ENCODE data around the gene FLYWCH2. TPM values are rescaled to one million over a fixed set of nuclear protein-coding genes. Genes with fewer than 3 reads are reported as not detected.

FLYWCH2 gene, protein sequence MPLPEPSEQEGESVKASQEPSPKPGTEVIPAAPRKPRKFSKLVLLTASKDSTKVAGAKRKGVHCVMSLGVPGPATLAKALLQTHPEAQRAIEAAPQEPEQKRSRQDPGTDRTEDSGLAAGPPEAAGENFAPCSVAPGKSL
- 47.1 and 62.5 TPM in 2 replicates for total RNA-seq

DNA sequence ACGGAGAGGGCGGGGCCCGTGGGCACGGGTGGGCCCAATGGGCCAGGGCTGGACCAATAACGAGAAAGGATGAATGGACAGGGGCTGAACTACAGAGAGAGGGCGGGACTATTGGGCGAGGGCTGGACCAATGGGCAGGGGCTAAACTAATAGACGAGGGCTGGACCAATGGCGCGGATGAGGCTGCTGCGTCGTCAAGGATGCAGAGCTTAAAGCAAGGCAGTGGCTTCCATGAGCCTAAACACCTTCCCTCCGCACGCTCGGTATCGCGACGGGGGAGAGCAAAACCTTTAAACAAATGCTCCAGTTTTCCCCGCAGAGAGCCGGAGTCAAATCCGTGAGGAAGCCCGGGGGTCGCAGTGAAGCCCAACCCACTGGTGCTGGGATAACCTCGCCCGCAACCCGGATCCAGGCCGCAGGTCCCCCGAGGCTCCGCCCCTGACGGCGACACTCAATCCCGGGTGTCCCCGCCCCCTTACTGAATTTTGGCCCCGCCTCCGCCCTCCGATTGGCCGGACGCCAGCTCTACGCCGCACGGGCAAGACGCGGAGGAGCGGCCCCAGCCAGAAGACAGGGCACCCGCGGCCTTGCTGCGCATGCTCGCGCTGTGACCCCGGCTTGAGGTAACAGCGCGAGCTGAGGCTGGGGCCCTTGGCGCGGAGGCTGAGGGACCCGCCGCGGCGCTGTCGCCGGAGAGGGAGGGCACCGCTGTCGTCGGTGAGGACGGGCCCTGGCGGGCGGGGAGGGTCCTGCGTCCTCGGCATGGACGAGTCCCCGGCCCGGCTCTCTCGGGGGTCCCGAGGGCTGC, at the start of gene FLYWCH2:
Gene FLYWCH2, plus strand, starts transcription at position 566 of the 808 bp plus-strand sequence. CDS start 13,235 bp downstream, outside the sequence.
- H3K4me3 ChIP-seq (ENCODE audit: low read depth, low read length): peak within 1 kb of the TSS; percentile 89
- DNase-seq (ENCODE audit: low read depth): peak; percentile 99
- TF ChIP-seq, protein P1, sequence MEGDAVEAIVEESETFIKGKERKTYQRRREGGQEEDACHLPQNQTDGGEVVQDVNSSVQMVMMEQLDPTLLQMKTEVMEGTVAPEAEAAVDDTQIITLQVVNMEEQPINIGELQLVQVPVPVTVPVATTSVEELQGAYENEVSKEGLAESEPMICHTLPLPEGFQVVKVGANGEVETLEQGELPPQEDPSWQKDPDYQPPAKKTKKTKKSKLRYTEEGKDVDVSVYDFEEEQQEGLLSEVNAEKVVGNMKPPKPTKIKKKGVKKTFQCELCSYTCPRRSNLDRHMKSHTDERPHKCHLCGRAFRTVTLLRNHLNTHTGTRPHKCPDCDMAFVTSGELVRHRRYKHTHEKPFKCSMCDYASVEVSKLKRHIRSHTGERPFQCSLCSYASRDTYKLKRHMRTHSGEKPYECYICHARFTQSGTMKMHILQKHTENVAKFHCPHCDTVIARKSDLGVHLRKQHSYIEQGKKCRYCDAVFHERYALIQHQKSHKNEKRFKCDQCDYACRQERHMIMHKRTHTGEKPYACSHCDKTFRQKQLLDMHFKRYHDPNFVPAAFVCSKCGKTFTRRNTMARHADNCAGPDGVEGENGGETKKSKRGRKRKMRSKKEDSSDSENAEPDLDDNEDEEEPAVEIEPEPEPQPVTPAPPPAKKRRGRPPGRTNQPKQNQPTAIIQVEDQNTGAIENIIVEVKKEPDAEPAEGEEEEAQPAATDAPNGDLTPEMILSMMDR (IDR thresholded peaks at IDR 0.05; ENCODE audit: insufficient read depth, low read depth, low read length): no peak

DNA sequence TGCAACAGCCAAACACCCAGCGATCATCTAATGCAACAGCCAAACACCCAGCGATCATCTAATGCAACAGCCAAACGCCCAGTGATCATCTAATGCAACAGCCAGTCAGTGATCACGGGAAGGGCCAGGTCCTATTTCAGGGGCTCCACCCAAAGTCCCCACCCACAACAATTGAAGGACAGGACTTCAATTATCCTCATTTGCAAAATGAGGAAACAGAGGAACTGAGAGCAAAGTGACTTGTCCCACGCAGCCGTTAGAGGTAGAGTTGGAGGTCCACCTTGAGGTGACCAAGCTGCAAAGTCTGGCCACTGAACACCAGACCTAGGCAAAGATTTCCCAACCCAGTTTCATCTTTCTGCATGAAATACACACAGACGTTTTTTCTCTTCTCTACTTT, 49.2 kb upstream of the FLYWCH2 start:
- no peak overlapping the region for H3K4me3 ChIP-seq (ENCODE audit: low read depth, low read length)
- TF ChIP-seq, protein P1 (IDR thresholded peaks at IDR 0.05; ENCODE audit: insufficient read depth, low read depth, low read length): no peak
- DNase-seq (ENCODE audit: low read depth): no peak

DNA sequence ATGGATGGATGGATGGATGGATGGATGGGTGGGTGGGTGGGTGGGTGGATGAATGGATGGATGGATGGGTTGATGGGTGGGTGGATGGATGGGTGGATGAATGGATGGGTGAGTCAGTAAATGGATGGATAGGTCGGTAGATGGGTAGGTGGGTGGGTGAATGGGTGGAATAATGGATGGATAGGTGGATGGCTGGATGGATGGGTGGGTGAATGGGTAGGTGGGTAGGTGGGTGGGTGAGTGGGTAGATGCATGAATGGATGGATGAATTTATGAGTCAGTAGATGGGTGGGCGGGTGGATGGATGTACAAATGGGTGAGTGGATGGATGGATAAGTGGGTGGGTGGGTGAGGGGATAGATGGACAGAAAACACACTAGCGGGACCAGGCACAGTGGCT, 48.0 kb upstream of the FLYWCH2 start:
- H3K4me3 ChIP-seq (ENCODE audit: low read depth, low read length): no peak overlapping the region
- DNase-seq (ENCODE audit: low read depth): no peak
- TF ChIP-seq, protein P1 (IDR thresholded peaks at IDR 0.05; ENCODE audit: insufficient read depth, low read depth, low read length): no peak

DNA sequence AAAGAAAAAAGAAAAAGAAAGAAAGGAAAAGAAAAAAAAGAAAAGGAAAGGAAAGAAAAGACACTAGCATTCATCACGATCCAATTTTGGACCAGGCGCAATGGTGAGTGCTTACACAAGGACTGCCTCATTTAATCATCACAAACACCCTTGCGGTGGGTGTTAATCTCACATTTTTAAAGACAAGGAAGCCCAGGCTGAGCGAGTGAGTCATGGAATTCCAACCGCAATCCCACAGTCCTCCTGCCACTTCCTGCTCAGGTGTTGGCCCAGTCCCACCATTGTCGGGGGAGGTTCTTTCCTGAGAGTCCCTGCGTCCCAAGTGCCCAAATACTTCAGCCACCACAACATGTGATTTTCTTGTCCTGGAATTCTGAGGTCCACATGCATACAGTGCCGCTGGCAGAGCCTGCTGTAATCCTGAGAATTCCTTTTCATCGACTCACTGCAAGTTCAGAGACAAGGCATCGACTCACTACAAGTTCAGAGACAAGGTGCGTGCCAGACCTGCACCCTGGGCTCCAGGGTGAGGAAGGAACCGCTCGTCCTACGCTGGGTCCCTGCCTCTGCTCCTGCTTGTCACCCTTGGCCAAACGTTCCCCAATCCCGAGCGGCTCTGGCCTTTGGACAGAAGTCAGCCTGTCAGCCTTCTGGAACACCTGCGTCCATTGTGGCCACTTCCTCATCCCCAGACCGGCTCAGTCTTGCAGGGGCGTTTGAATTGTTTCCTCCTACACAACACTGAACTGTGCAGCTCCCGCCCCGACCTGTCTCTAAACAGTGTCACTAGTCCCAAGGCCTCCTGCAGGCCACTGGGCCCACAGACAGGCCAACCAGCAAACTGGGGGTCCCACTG, 47.1 kb upstream of the FLYWCH2 start:
- no peak overlapping the region for H3K4me3 ChIP-seq (ENCODE audit: low read depth, low read length)
- peak; percentile 94 for DNase-seq (ENCODE audit: low read depth)
- TF ChIP-seq, protein P1 (IDR thresholded peaks at IDR 0.05; ENCODE audit: insufficient read depth, low read depth, low read length): no peak

DNA sequence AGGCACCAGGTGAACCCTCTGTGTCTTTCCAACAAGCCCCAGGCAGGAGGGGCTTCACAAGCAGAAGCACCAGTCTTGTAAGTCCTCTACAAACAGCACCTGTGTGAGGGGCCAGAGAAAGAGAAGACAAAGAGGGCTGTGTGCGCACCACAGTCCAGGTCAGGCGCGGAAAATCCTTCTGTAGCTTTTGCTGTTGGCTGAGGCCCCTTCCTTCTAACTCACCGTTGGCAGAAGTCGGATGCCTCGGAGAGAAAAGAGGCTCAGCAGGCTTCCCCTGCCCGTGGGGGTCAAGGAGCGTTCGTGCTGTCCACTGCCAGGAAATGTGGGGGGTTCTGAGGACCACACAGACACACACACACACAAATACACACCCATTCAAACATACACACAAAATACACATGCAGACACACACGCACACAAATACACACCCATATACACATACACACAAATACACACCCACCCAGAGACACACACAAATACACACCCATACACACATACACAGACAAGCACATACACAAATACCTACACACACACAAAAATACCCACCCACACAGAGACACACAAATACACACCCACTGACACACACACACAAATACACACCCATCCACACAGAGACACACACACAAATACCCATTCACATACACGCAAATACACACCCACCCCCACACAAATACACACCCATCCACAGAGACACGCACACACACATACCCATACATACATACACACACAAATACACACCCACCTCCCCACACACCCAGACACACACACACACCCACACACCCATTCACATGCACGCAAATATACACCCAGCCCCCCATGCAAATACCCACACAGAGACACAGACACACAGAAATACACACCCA, 46.1 kb upstream of the FLYWCH2 start:
- TF ChIP-seq, protein P1 (IDR thresholded peaks at IDR 0.05; ENCODE audit: insufficient read depth, low read depth, low read length): no peak
- DNase-seq (ENCODE audit: low read depth): no peak
- H3K4me3 ChIP-seq (ENCODE audit: low read depth, low read length): no peak overlapping the region

DNA sequence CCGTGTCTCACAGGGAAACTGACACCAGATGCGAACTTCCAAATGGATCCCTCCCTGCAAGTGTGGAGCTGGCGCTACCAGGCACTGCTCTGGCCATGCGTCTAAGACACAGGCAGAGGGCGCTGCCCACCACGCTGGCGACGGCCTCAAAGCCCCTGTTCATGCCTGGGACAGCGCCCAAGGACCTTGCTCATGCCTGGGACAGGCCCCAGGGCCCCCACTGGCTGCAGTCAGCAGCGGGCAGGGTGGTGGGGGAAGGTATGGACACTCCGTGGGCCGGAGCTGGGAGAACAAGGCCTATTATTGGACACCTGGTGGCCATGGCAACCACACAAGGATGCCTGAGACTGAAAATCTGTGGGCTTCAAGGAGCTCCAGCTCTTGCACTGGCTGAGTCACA, 44.1 kb upstream of the FLYWCH2 start:
- DNase-seq (ENCODE audit: low read depth): peak; percentile 77
- TF ChIP-seq, protein P1 (IDR thresholded peaks at IDR 0.05; ENCODE audit: insufficient read depth, low read depth, low read length): peak; percentile 91
- H3K4me3 ChIP-seq (ENCODE audit: low read depth, low read length): no peak overlapping the region
